ENCODE data around the gene EPB41L4A. TPM values are rescaled to one million over a fixed set of nuclear protein-coding genes. Genes with fewer than 3 reads are reported as not detected.

The EPB41L4A gene
- total and polyA plus RNA-seq, 2 donors (not counting 3 experiments of a cell fraction or from before 2014, with no cell fraction given), result 6.0 to 17.9 TPM

DNA sequence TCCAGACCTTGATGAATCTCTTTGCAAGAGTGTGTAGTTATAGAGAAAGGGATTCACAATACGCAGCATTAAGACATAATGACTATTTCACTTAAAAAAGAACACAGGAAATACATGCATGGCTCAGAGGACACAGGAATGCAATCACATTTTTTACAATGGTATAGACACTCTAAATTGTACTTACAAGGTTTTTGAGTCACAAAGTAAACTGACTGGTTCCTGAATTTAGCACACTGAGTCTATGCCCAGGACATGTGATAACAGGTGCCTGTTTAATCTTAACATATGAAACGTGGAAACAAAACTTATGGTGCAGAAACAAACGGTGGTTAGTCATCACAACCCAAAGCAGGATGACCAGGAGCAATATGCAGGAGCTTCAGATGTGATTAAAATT is 6.7 kb downstream of the EPB41L4A start:
- Histone ChIP-seq H3K9me1 (replicated peaks; ENCODE audit: control insufficient read depth, extremely low read depth, insufficient read depth, low read length) (no peaks in the 10 kb centered on the region), H3K9me3 (replicated peaks; ENCODE audit: control insufficient read depth, insufficient read depth, low read length) (no peaks in the 10 kb centered on the region), H4K20me1 (replicated peaks; ENCODE audit: control insufficient read depth, extremely low read depth, insufficient read depth, low read length) (no peaks in the 10 kb centered on the region), H3K9ac (replicated peaks; ENCODE audit: extremely low read depth, insufficient read depth, low read length) (peak overlapping the region; percentile 4), H3K27ac (ENCODE audit: insufficient read depth, low read depth, low read length) (peak overlapping the region; percentile 64), H3K79me2 (ENCODE audit: control insufficient read depth, insufficient read depth, low read length) (peaks cover 2% of the 10 kb centered on the region), H3K4me2 (ENCODE audit: insufficient read depth, low read length) (peak overlapping the region; percentile 41), H2AFZ (ENCODE audit: low read depth, low read length) (peak overlapping the region; percentile 62), H3K36me3 (ENCODE audit: control insufficient read depth in 2 of 2, extremely low read depth in 1 of 2, insufficient read depth in 2 of 2, low read length in 2 of 2) (no peaks in the 10 kb centered on the region), H3K27me3 (ENCODE audit: control insufficient read depth in 2 of 2, insufficient read depth in 2 of 2, low read length in 2 of 2) (no peaks in the 10 kb centered on the region), H3K4me3 (replicated peaks in 1 of 3; ENCODE audit: insufficient read depth in 1 of 3, low read depth in 1 of 3, low read length in 3 of 3) (peak overlapping the region in 1 of 3 experiments; percentile 6), H3K4me1 (ENCODE audit: control insufficient read depth, extremely low read depth, insufficient read depth, low read length) (peaks cover 30% of the 10 kb centered on the region)
- intact Hi-C loops (cut with micrococcal nuclease), result loop anchor here (2.0 to 10.0 kb wide), 2 partner anchors 74 to 858 kb away; no protein-coding TSS in a partner anchor
- no TSS peak for BruUV-seq (replicated peaks)
- DNase-seq (ENCODE audit: low read depth, low spot score) (peak; percentile 81), FAIRE-seq (peak; percentile 77)
- TF ChIP-seq, protein P1, sequence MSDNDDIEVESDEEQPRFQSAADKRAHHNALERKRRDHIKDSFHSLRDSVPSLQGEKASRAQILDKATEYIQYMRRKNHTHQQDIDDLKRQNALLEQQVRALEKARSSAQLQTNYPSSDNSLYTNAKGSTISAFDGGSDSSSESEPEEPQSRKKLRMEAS (IDR thresholded peaks at IDR 0.05; ENCODE audit: insufficient read depth, insufficient read length), result no peak
- TF ChIP-seq JUN (IDR thresholded peaks at IDR 0.05; ENCODE audit: borderline replicate concordance, insufficient read depth, insufficient read length, low read depth) (peak; percentile 65), GATA2 (IDR thresholded peaks at IDR 0.05; ENCODE audit: insufficient read depth, insufficient read length, low read depth, low read length) (no peak), MYC (IDR thresholded peaks at IDR 0.05; ENCODE audit: low read depth, low read length) (no peak), POLR2AphosphoS5 (IDR thresholded peaks at IDR 0.05; ENCODE audit: insufficient read depth, low read depth, low read length) (no peak), FOS (IDR thresholded peaks at IDR 0.05; ENCODE audit: borderline replicate concordance, insufficient read depth, low read length) (peak; percentile 66), EZH2 (IDR thresholded peaks at IDR 0.05; ENCODE audit: borderline replicate concordance, low read depth, low read length, severe bottlenecking) (no peak), POLR2A (IDR thresholded peaks at IDR 0.05; ENCODE audit: low read depth, low read length) (no peak)
- TF ChIP-seq, protein P2, sequence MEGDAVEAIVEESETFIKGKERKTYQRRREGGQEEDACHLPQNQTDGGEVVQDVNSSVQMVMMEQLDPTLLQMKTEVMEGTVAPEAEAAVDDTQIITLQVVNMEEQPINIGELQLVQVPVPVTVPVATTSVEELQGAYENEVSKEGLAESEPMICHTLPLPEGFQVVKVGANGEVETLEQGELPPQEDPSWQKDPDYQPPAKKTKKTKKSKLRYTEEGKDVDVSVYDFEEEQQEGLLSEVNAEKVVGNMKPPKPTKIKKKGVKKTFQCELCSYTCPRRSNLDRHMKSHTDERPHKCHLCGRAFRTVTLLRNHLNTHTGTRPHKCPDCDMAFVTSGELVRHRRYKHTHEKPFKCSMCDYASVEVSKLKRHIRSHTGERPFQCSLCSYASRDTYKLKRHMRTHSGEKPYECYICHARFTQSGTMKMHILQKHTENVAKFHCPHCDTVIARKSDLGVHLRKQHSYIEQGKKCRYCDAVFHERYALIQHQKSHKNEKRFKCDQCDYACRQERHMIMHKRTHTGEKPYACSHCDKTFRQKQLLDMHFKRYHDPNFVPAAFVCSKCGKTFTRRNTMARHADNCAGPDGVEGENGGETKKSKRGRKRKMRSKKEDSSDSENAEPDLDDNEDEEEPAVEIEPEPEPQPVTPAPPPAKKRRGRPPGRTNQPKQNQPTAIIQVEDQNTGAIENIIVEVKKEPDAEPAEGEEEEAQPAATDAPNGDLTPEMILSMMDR (IDR thresholded peaks at IDR 0.05; ENCODE audit: extremely low read depth in 1 of 2, insufficient read depth in 1 of 2, low read depth in 1 of 2, low read length in 2 of 2), result no peak
- dilution Hi-C loops (cut with MboI; ENCODE audit: extremely low pct_ligation_motif_present, low sequenced_read_pairs), result no loop called here
- ChIA-PET CTCF (interaction anchor here (0.5 to 2.3 kb wide), 2 partner anchors 8 to 87 kb away, joined by 3 to 11 read pairs; no protein-coding TSS in a partner anchor), POLR2A (no interaction called here)
